Rectal smooth muscle tissue (tissue), 1 donor: ENCODE measurements around the gene SEMA4C.
A peak's percentile ranks its signal among the peaks of the same experiment; 100 is the strongest.

Experiments
- H3K27ac ChIP-seq: one replicate; pipeline ENCODE4 v1.7.0; 2013; ENCODE audit warnings: low read depth, low read length, inconsistent platforms
- H3K27me3 ChIP-seq: one replicate; pipeline ENCODE4 v1.7.0; 2013; ENCODE audit warnings: low read length; ENCODE audit not compliant: control insufficient read depth, insufficient read depth
- H3K36me3 ChIP-seq: one replicate; pipeline ENCODE4 v1.7.0; 2013; ENCODE audit warnings: low read length; ENCODE audit not compliant: control insufficient read depth, insufficient read depth
- H3K4me1 ChIP-seq: one replicate; pipeline ENCODE4 v1.7.0; 2013; ENCODE audit warnings: low read length; ENCODE audit not compliant: control insufficient read depth, insufficient read depth
- H3K4me3 ChIP-seq: one replicate; pipeline ENCODE4 v1.7.0; 2013; ENCODE audit warnings: low read length
- H3K9ac ChIP-seq: one replicate; pipeline ENCODE4 v1.7.0; 2013; ENCODE audit warnings: low read length

Gene SEMA4C

GRCh38 chr2:96875498-96876268, 5.8 kb upstream of the SEMA4C start:
- peaks cover 2% of the 10 kb centered on the region for H3K27me3 ChIP-seq
- H3K36me3 ChIP-seq: no peaks in the 10 kb centered on the region
- peaks cover 3% of the 10 kb centered on the region for H3K4me1 ChIP-seq
- H3K9ac ChIP-seq: no peak overlapping the region
- no peak overlapping the region for H3K27ac ChIP-seq
- H3K4me3 ChIP-seq: no peak overlapping the region

GRCh38 chr2:96874198-96874831, 4.4 kb upstream of the SEMA4C start:
- H3K4me3 ChIP-seq: no peak overlapping the region
- no peak overlapping the region for H3K9ac ChIP-seq
- no peak overlapping the region for H3K27ac ChIP-seq
- peaks cover 3% of the 10 kb centered on the region for H3K4me1 ChIP-seq
- no peaks in the 10 kb centered on the region for H3K36me3 ChIP-seq
- H3K27me3 ChIP-seq: peaks cover 2% of the 10 kb centered on the region

GRCh38 chr2:96873651-96874096, 3.8 kb upstream of the SEMA4C start:
- no peaks in the 10 kb centered on the region for H3K36me3 ChIP-seq
- H3K9ac ChIP-seq: no peak overlapping the region
- H3K27me3 ChIP-seq: peaks cover 2% of the 10 kb centered on the region
- no peak overlapping the region for H3K27ac ChIP-seq
- no peak overlapping the region for H3K4me3 ChIP-seq
- peaks cover 3% of the 10 kb centered on the region for H3K4me1 ChIP-seq

- Histone ChIP-seq H3K4me1 (peaks cover 4% of the 10 kb centered on the region), H3K36me3 (no peaks in the 10 kb centered on the region), H3K27me3 (peaks cover 2% of the 10 kb centered on the region), H3K27ac (no peak overlapping the region), H3K9ac (no peak overlapping the region), H3K4me3 (no peak overlapping the region)
Measured at GRCh38 chr2:96872591-96873349, 2.9 kb upstream of the SEMA4C start.

GRCh38 chr2:96870626-96871255, 861 bp upstream of the SEMA4C start:
- H3K27me3 ChIP-seq: peaks cover 2% of the 10 kb centered on the region
- peaks cover 6% of the 10 kb centered on the region for H3K36me3 ChIP-seq
- H3K4me1 ChIP-seq: peaks cover 19% of the 10 kb centered on the region
- H3K9ac ChIP-seq: peak overlapping the region; percentile 86
- H3K27ac ChIP-seq: peak overlapping the region; percentile 98
- H3K4me3 ChIP-seq: peak overlapping the region; percentile 70

- Histone ChIP-seq H3K27me3 (peaks cover 2% of the 10 kb centered on the region), H3K4me1 (peaks cover 19% of the 10 kb centered on the region), H3K36me3 (peaks cover 19% of the 10 kb centered on the region), H3K4me3 (peak overlapping the region; percentile 82), H3K9ac (peak overlapping the region; percentile 58), H3K27ac (peak overlapping the region; percentile 98)
Measured at GRCh38 chr2:96869281-96869821, 529 bp downstream of the SEMA4C start.

- Histone ChIP-seq H3K9ac (peak overlapping the region; percentile 76), H3K36me3 (peaks cover 25% of the 10 kb centered on the region), H3K4me1 (peaks cover 19% of the 10 kb centered on the region), H3K27ac (peak overlapping the region; percentile 98), H3K27me3 (peaks cover 2% of the 10 kb centered on the region), H3K4me3 (peak overlapping the region; percentile 82)
Measured at GRCh38 chr2:96868555-96869280, 1.2 kb downstream of the SEMA4C start.

- Histone ChIP-seq H3K9ac (peak overlapping the region; percentile 32), H3K4me1 (peaks cover 19% of the 10 kb centered on the region), H3K36me3 (peaks cover 33% of the 10 kb centered on the region), H3K27ac (peak overlapping the region; percentile 98), H3K27me3 (peaks cover 2% of the 10 kb centered on the region), H3K4me3 (peak overlapping the region; percentile 82)
Measured at GRCh38 chr2:96867756-96868554, 1.9 kb downstream of the SEMA4C start.

GRCh38 chr2:96866986-96867755, 2.7 kb downstream of the SEMA4C start:
- H3K36me3 ChIP-seq: peaks cover 35% of the 10 kb centered on the region

GRCh38 chr2:96866586-96866985, 3.3 kb downstream of the SEMA4C start:
- Histone ChIP-seq H3K4me3 (peak overlapping the region; percentile 82), H3K27ac (peak overlapping the region; percentile 31), H3K4me1 (peaks cover 19% of the 10 kb centered on the region), H3K36me3 (peaks cover 40% of the 10 kb centered on the region), H3K27me3 (peaks cover 2% of the 10 kb centered on the region), H3K9ac (no peak overlapping the region)

More at GRCh38 chr2:96866986-96867755, 2.7 kb downstream of the SEMA4C start:
- Histone ChIP-seq H3K4me1 (peaks cover 19% of the 10 kb centered on the region), H3K4me3 (peak overlapping the region; percentile 82), H3K9ac (no peak overlapping the region), H3K27ac (peak overlapping the region; percentile 98), H3K27me3 (peaks cover 2% of the 10 kb centered on the region)
